ENCODE results near the gene EPC2.

- TF ChIP-seq CTCF (IDR thresholded peaks at IDR 0.05) (no peak), POLR2A (IDR thresholded peaks at IDR 0.05) (no peak)
Observed at GRCh38 chr2:148627224-148627623, 17.3 kb upstream of the EPC2 start.
